NCI-H128 (cell line): ENCODE measurements around the gene WWC1.
"Not testable (repeated sequence)": the region's sequence is repeated elsewhere in the genome, so short reads cannot be mapped to it uniquely, and the experiment has no call there.

Experiments
- DNase-seq: peaks from one replicate; lab custom pipeline; 2025; ENCODE audit not compliant: unreplicated experiment; lab: John Stamatoyannopoulos, UW

WWC1 gene

GRCh38 chr5:168307925-168308584 lies 16.6 kb downstream of the WWC1 start:
- DNase-seq, result no peak

DNA sequence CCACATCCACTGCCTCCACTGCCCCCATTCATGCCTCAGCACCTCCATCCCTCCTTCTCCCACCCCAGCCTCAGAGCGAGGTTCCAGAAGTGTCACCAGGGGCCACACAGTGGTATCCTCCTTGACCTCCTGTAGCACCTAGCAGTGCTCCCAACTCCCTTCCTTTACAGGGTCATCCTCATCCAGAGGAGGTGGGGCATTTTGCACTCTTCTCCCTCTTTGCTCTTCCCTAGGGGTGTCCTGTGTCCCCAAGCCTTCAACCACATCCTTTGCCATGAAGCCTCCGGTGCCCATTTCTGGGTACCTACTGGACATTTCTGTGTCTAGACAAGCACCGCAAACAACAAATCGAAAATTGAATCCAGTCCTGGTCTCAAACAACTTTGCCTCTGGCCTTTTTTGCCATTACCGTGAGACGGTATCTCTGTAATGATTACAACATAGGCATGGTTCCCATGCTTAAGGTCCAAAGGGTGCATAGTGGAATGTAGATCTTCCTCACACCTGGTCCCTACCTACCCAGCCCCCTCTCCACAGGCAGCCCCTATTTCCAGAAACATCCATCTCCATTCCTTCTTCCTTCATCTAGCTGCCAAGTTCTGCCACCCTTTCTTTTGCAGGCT lies 17.6 kb downstream of the WWC1 start:
- no peak for DNase-seq

GRCh38 chr5:168310541-168310940 lies 19.1 kb downstream of the WWC1 start:
- not testable (repeated sequence) for DNase-seq

- no peak for DNase-seq
Measured at GRCh38 chr5:168311061-168311566, 19.7 kb downstream of the WWC1 start.

- no peak for DNase-seq
Measured at GRCh38 chr5:168312606-168313295, 21.3 kb downstream of the WWC1 start.

GRCh38 chr5:168313596-168314204 lies 22.3 kb downstream of the WWC1 start:
- DNase-seq, result no peak

- no peak for DNase-seq
Measured at GRCh38 chr5:168314735-168315411, 23.4 kb downstream of the WWC1 start.

DNA sequence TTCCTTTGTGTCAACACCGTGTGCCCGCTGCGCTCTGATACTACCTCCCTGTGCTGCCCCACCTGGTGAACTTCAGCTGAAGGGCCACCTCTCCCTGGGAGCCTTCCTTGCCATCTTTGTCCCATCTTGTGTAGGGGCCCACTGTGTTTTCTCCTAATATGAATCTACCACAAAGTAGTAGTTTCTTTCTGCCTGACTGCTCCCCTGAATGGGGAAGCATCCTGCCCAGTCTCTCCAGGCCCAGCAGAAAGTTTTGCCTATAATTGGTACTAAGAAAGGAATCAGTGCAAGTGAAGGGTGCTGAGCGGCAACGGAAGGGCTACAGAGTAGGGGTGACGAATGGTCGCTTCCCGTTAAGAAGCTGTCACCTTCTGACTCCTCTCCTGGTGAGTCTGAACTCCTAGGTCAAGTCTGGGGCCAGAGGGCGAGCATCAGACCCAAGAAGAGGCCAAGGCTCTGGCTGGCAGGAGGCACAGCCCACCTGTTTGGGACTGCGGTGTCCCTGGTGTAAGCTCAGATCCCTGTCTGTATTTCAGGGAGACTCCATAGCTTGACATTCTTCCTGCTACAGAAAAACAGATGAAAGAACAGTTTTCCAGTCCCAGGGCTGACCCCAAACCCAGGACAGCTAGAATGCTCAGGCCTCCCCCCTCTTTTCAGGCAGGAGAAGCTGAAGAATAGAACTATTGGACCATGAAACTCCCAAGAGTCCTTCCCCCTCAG lies 24.1 kb downstream of the WWC1 start:
- no peak for DNase-seq

DNA sequence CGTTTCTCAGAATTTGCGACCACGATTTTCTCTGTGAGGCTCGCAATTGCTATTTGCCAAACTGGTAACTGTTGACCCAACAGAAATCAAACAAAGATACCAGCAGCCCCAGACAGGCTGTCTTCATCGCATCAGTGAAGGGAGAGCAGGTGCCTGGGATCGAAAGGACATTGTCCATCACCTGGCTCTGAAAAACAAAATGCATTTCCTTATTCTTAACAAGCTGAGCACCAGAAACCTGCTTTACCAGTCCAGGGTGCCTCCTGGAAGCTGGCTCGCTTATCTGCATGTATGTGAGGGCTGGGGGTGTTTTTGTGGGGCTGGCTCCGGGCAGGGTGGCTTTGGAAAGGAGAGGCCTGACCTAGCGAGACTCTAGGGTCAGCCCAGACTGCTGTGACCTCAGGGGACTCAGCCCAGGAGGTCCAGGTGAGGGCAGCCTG lies 24.7 kb downstream of the WWC1 start:
- no peak for DNase-seq

DNA sequence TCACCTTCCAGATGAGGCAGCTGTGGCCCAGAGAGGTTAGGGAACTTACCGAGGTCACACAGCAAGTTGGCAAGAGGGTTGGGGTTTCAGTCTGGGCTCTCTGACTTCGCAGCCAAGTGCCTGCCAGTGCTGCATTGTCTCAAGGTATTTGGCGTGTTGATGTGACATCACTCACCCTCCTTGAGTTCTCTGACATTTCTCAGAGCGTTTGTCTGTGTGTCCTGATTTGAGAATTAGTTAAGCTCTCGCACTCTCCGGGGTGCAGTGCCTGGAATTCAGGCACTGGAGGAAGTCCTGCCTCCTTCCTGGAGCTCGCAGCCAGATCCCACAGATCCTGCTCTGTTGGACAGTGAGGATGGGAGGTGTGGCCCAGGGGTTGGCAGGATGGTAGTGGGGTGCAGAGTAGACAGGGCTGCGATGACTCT lies 25.7 kb downstream of the WWC1 start:
- DNase-seq, result no peak

GRCh38 chr5:168317521-168318147 lies 26.2 kb downstream of the WWC1 start:
- no peak for DNase-seq

DNA sequence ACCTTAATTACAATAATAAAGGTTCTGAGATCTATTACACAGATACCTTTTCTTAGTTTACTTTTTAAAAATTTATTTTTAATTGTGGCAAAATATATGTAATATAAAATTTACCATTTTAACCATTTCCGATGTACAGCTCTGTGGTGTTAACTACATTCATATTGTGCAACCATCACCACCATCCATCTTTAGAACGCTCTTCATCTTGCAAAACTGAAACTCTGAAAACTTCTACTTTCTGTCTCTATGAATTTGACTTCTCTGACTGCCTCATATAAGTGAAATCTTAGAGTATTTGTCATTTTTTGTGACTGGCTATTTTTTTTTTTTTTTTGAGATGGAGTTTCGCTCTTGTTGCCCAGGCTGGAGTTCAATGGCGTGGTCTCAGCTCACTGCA lies 26.8 kb downstream of the WWC1 start:
- DNase-seq, result no peak

DNA sequence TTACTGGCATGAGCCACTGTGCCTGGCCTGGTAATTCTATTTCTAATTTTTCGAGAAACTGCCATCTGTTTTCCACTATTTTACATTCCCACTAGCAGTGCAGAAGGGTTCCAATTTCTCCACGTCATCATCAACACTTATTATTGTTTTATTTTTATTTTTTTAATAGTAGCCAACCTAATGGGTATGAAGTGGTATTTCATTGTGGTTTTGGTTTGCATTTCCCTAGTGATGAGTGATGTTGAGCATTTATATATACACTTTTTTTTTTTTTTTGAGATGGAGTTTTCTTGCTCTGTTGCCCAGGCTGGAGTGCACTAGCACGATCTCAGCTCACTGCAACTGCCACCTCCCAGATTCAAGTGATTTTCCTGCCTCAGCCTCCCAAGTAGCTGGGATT lies 28.3 kb downstream of the WWC1 start:
- DNase-seq, result no peak

- DNase-seq, result no peak
Measured at GRCh38 chr5:168320805-168321204, 29.4 kb downstream of the WWC1 start.

- no peak for DNase-seq
Measured at GRCh38 chr5:168324859-168325630, 33.6 kb downstream of the WWC1 start.

- no peak for DNase-seq
Measured at GRCh38 chr5:168327019-168327421, 35.6 kb downstream of the WWC1 start.

DNA sequence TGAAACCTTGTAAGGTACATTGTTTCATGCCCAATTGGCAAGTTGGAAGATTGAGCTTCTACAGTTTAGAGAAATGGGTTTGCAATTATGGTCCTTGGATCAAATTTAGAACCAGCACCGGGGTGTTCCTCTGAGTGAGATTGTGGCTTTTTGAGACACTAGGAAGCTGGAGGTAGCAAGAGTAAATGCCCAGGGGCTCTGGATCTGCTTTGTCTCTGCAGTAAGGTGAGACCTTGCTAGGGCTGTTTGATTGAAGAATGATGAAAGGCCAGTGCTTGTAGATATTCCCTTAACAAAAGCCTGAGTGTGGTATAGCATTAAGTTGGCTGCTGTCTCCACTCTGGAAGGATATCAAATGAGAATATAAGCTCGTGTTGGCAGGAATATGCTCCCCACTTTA lies 36.0 kb downstream of the WWC1 start:
- DNase-seq, result no peak

- DNase-seq, result no peak
Measured at GRCh38 chr5:168327994-168328393, 36.5 kb downstream of the WWC1 start.

GRCh38 chr5:168328814-168329213 lies 37.4 kb downstream of the WWC1 start:
- no peak for DNase-seq
